Measurements from ENCODE around the gene POLR3B.
"Not testable (repeated sequence)": the region's sequence is repeated elsewhere in the genome, so short reads cannot be mapped to it uniquely, and the experiment has no call there.

Gene POLR3B

DNA sequence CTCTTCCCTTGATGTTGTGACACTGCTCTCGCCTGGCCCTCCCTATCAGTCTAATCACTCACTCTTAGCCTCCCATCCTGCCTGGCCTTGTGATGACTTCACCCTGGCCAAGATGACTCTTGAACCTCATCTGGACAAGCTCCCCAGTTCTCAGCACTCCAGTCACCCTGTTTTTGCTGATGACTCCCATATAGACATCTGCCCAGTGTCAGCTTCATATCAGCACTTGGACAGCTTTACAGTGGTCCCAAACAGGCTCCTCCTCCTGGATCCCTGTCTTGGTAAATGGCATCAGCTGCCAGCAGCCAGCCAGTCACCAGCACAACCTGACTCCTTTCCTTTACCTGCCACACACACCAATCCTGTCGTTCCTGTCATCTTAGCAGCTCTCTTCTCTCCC, 104.2 kb downstream of the POLR3B start:
- TF ChIP-seq, protein P1, sequence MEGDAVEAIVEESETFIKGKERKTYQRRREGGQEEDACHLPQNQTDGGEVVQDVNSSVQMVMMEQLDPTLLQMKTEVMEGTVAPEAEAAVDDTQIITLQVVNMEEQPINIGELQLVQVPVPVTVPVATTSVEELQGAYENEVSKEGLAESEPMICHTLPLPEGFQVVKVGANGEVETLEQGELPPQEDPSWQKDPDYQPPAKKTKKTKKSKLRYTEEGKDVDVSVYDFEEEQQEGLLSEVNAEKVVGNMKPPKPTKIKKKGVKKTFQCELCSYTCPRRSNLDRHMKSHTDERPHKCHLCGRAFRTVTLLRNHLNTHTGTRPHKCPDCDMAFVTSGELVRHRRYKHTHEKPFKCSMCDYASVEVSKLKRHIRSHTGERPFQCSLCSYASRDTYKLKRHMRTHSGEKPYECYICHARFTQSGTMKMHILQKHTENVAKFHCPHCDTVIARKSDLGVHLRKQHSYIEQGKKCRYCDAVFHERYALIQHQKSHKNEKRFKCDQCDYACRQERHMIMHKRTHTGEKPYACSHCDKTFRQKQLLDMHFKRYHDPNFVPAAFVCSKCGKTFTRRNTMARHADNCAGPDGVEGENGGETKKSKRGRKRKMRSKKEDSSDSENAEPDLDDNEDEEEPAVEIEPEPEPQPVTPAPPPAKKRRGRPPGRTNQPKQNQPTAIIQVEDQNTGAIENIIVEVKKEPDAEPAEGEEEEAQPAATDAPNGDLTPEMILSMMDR (IDR thresholded peaks at IDR 0.05): no peak
- no peak for TF ChIP-seq ZFX (IDR thresholded peaks at IDR 0.05; ENCODE audit: borderline replicate concordance)
- H3K27ac ChIP-seq: no peak overlapping the region

DNA sequence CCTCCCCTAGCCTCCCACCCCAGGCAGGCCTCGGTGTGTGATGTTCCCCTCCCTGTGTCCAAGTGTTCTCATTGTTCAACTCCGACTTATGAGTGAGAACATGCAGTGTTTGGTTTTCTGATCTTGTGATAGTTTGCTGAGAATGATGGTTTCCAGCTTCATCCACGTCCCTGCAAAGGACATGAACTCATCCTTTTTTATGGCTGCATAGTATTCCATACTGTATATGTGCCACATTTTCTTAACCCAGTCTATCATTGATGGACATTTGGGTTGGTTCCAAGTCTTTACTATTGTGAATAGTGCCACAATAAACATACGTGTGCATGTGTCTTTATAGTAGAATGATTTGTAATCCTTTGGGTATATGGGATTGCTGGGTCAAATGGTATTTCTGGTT, 108.1 kb downstream of the POLR3B start:
- not testable (repeated sequence) for H3K27ac ChIP-seq

DNA sequence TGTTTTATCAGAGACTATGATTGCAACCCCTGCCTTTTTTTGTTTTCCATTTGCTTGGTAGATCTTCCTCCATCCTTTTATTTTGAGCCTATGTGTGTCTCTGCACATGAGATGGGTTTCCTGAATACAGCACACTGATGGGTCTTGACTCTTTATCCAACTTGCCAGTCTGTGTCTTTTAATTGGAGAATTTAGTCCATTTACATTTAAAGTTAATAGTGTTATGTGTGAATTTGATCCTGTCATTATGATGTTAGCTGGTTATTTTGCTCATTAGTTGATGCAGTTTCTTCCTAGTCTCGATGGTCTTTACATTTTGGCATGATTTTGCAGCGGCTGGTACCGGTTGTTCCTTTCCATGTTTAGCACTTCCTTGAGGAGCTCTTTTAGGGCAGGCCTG, 118.1 kb downstream of the POLR3B start:
- H3K27ac ChIP-seq: not testable (repeated sequence)

DNA sequence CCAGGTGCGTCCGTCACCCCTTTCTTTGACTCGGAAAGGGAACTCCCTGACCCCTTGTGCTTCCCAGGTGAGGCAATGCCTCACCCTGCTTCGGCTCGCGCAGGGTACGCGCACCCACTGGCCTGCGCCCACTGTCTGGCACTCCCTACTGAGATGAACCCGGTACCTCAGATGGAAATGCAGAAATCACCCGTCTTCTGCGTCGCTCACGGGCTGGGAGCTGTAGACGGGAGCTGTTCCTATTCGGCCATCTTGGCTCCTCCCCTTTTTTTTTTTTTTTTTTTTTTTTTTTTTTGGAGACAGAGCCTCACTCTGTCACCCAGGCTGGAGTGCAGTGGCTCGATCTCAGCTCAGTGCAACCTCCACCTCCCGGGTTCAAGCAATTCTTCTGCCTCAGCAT, 120.1 kb downstream of the POLR3B start:
- not testable (repeated sequence) for H3K27ac ChIP-seq

DNA sequence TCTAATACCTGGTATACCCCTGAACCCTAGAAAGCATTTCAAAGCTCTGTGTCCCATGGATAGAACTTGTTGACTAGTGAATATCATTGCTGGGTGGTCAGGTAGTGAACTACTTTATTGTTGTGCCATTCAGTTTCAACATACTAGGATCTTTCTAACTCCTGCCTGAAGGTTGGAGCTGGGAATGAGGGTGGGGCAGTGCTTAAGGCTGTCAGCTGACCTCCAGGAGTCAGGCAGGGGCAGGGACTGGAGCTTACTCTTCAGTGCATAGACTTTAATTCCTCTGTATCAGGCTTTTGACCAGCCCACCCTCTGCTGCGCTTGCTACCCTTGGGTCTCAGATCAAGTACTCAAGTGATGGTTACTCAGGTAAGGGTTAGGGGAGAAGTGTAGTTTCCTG, 122.7 kb downstream of the POLR3B start:
- no peak overlapping the region for H3K27ac ChIP-seq
- TF ChIP-seq ZFX (IDR thresholded peaks at IDR 0.05; ENCODE audit: borderline replicate concordance): no peak
- TF ChIP-seq, protein P1 (IDR thresholded peaks at IDR 0.05): no peak

DNA sequence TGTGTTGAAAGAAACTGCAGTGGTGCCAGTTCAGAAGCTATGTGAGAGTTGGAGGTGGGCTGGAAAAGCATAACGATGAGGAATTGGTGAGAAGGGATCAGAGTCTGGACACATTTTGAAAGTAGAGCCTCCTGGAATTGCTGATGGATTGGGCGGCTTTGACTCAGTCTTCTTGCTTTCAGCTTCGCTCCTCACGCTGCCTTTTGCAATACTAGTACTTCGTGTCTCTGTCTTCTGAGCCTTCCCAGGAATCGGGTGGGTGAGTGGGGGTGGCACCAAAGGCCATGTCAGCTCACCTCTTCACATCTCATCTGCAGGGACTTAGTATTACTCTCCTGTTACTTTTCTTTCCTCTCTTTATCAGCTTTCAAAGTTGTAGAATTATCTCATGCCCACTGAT, 123.7 kb downstream of the POLR3B start:
- no peak overlapping the region for H3K27ac ChIP-seq
- TF ChIP-seq, protein P1 (IDR thresholded peaks at IDR 0.05): no peak
- no peak for TF ChIP-seq ZFX (IDR thresholded peaks at IDR 0.05; ENCODE audit: borderline replicate concordance)

DNA sequence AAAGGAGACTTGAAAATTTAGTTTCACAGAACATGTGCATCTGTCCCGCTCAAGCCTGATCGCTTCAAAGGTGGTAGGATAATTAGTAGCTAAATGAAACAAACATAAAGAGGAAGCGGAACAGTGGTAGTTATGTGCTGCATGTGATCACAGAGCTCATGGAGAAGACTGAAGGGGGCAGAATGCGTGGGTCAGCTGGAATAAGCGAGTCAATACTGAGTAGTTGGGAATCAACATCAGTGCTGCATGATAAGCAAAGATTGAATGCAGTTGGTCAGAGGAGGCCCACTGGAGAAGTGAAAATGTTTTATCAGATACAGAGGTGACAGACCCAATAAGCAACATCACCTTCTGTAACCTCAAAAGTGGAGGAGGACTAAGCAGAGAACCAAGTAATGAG, 130.1 kb downstream of the POLR3B start:
- no peak overlapping the region for H3K27ac ChIP-seq
- TF ChIP-seq, protein P1 (IDR thresholded peaks at IDR 0.05): no peak
- no peak for TF ChIP-seq ZFX (IDR thresholded peaks at IDR 0.05; ENCODE audit: borderline replicate concordance)

DNA sequence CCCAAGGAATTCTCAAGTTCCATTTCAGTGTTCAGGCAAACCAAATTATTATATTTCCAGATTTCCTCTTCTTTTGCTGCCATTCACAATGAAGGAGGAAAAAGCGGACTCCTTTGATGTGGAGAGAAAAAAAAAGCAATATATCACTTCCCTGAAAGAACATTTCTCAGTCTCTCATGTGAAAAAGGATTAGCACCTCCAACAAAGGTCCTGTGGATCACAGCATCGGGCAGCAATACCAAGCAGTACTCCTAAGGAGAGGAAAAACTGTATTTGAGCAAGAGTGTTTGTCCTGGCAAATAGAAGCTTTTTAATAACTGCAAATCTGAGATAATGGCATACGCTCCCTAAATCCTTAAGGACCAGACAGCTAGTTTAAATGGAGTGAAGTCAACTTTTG, 131.3 kb downstream of the POLR3B start:
- TF ChIP-seq, protein P1 (IDR thresholded peaks at IDR 0.05): no peak
- no peak for TF ChIP-seq ZFX (IDR thresholded peaks at IDR 0.05; ENCODE audit: borderline replicate concordance)

DNA sequence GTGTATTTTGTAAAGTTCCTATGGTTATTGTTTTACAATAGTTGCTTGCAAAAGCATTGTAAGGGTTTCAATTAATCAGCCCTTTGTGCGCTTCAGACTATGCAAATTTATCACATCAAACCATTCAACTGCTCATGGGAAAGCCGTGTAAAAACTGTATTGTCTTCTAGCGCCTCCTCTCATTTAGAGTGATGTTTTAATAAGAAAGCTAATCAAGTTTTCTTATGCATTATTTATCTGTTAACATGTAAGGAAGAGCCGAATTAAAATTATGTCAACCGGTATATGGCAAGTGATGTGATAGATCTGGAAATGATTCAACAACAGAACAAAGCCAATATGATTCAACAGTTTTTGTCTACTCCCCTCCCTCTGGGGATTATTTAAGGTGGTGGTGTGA, 132.7 kb downstream of the POLR3B start:
- no peak overlapping the region for H3K27ac ChIP-seq
- TF ChIP-seq ZFX (IDR thresholded peaks at IDR 0.05; ENCODE audit: borderline replicate concordance): no peak
- TF ChIP-seq, protein P1 (IDR thresholded peaks at IDR 0.05): no peak

More for the DNA sequence above, 131.3 kb downstream of the POLR3B start:
- no peak overlapping the region for H3K27ac ChIP-seq

All from 22Rv1 (cell line).